Loucy (cell line): ENCODE data around the gene SLCO1B1.

Experiments used
- EZH2phosphoT487 ChIP-seq: fragments of 200-600 bp; IDR thresholded peaks from 2 replicates; pipeline ENCODE4 v1.6.1; 2018; ENCODE audit warnings: antibody characterized with exemption, mild to moderate bottlenecking, moderate library complexity, borderline replicate concordance
- TF ChIP-seq, protein P1 (sequence below): fragments of 200-600 bp; sonication (generic); conservative IDR thresholded peaks from 2 replicates; pipeline ENCODE4 v1.5.1; 2014; ENCODE audit warnings: mild to moderate bottlenecking, antibody characterized with exemption, low read length

DNA sequence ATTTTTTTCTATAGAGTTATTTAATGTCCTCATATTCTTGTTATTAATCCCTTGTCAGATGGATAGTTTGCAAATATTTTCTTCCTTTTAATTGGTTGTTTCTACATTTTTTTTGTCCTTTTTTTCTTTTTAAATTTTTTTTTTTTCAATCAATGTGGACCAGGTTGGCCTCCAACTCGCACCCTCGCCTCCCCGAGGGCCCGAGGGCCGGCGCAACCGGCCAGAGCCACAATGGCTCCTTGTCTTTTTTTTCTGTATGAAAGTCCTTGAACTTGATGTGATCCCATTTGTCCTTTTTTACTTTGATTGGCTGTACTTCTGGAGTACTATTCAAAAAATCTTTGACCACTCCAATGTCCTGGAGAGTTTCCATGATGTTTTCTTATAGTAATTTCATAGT is 17.7 kb upstream of the SLCO1B1 start:
- TF ChIP-seq, protein P1, sequence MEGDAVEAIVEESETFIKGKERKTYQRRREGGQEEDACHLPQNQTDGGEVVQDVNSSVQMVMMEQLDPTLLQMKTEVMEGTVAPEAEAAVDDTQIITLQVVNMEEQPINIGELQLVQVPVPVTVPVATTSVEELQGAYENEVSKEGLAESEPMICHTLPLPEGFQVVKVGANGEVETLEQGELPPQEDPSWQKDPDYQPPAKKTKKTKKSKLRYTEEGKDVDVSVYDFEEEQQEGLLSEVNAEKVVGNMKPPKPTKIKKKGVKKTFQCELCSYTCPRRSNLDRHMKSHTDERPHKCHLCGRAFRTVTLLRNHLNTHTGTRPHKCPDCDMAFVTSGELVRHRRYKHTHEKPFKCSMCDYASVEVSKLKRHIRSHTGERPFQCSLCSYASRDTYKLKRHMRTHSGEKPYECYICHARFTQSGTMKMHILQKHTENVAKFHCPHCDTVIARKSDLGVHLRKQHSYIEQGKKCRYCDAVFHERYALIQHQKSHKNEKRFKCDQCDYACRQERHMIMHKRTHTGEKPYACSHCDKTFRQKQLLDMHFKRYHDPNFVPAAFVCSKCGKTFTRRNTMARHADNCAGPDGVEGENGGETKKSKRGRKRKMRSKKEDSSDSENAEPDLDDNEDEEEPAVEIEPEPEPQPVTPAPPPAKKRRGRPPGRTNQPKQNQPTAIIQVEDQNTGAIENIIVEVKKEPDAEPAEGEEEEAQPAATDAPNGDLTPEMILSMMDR = no peak
- no peak for TF ChIP-seq EZH2phosphoT487
